Activated CD8-positive, alpha-beta memory T cell treated with anti-CD3 and anti-CD28 coated beads for 36 hours (primary cell): ENCODE results near the gene KLF6. TPM values are rescaled to one million over a fixed set of nuclear protein-coding genes. Genes with fewer than 3 reads are reported as not detected.

Experiments used
- CTCF ChIA-PET: fragments of 350-600 bp; sonication (Branson Sonifier 250); formaldehyde crosslinking; loops from one replicate; lab custom pipeline; 2021; ENCODE audit warnings: antibody characterized with exemption; lab: Charles Lee
- POLR2A ChIA-PET: fragments of 350-600 bp; sonication (Branson Sonifier 250); formaldehyde crosslinking; loops from one replicate; lab custom pipeline; 2021; ENCODE audit warnings: antibody characterized with exemption; lab: Charles Lee
- total RNA-seq, 2 experiments: library from RNA; stranded (reverse); gene quantifications; one replicate each; pipeline ENCODE4 v1.2.3, GENCODE V29; 2021

The KLF6 gene
- total RNA-seq, 2 experiments from 2014 or later: 124 to 128 TPM

DNA sequence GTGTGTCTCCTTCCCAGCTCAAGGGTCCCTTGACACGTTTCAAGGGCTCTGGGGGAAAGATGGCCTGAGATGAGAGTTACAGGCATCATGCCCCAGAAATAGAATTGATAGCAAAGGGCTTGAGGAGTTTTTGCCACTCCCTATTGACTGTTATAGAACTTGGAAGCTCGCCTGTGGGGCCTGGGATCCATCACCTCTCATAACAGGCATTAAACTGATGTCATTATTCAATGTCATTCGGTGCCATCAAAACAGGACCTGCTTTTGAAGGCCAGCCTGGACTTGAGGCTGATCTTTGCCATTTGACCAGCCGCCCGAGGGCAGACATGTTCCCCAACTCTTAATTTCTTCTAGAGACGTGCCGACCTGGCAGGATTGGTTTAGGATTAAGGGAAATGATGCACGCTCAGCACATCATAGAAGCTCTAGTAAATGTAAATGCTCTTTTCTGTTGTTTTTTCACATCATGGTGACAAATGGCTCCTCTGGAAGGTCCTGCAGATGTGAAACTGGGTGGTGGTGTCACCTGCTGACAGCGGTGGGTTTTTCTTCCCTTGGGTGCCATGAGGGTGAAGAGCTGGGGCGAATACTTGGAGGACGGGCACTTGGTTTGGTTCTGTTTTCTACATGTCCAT is 16.7 kb upstream of the KLF6 start:
- POLR2A ChIA-PET: interaction anchor here (0.6 to 5.7 kb wide), 3 partner anchors 17 to 231 kb away, joined by 3 to 48 read pairs (median 3); partner anchors contain the start of gene KLF6
- CTCF ChIA-PET: interaction anchor here (1.2 kb wide), 1 partner anchor 20 kb away, joined by 3 read pairs; no protein-coding TSS in a partner anchor

DNA sequence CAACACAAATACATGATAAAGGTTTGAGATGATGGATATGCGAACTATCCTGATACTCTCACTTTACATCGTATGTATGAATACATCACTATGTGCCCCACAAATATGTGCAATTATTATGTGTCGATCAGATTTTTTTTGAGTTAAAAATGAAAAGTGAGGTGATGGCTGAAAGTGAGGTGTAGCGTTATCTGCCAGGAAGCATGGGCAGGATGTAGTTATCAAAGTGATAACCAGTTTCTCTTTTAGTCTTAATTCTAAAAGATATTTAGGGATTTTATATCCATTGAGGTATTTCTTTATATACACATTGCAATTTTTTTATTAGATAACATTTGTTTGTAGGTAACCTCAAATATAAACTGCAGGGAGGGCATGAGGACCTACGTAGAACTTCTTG is 15.6 kb upstream of the KLF6 start:
- ChIA-PET POLR2A (interaction anchor here (1.3 to 5.7 kb wide), 2 partner anchors 10 to 16 kb away, joined by 3 to 48 read pairs; partner anchors contain the start of gene KLF6), CTCF (interaction anchor here (1.2 kb wide), 1 partner anchor 19 kb away, joined by 3 read pairs; no protein-coding TSS in a partner anchor)

DNA sequence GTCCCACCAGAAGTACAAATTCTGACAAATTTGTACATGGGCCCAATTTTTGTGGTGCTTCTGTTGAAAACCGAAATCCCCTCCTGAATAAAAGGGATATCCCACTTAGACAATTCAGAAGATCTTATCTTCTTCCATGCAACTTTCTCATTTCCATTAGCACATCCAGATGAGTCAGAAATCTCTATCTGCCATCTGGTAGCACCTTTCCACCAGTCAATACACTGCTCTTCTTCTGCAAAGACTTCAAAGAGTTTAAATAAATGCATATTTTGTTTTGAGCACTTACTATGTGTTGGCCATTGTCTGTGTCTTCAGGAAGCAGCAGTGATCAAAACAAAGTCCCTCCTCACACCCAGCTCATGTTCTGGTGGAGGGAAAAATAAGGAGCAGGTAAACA is 12.7 kb upstream of the KLF6 start:
- POLR2A ChIA-PET: interaction anchor here (5.7 kb wide), 1 partner anchor 13 kb away, joined by 48 read pairs; the partner anchor contains the start of gene KLF6
- CTCF ChIA-PET: no interaction called here

DNA sequence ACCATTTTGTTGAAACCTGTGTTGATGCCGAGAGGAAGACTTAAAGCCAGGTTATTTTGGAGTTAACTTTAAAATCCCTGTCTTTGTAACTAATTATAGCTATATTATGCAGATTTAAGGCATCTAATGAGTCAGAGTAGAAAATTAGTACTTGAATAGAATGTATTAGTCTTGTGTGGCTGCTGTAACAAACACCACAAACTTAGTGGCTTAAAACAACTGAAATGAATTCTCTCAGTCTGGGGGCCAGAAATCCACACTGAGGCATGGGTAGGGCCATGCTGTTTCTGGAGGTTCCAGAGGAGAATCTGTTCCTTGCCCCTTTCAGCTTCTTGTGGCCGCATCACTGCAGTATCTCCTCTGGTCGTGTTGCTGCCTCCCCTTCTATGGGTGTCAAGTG is 8.5 kb upstream of the KLF6 start:
- ChIA-PET POLR2A (interaction anchor here (1.3 to 3.2 kb wide), 2 partner anchors 8 to 11 kb away, joined by 4 to 18 read pairs; partner anchors contain the start of gene KLF6), CTCF (no interaction called here)

DNA sequence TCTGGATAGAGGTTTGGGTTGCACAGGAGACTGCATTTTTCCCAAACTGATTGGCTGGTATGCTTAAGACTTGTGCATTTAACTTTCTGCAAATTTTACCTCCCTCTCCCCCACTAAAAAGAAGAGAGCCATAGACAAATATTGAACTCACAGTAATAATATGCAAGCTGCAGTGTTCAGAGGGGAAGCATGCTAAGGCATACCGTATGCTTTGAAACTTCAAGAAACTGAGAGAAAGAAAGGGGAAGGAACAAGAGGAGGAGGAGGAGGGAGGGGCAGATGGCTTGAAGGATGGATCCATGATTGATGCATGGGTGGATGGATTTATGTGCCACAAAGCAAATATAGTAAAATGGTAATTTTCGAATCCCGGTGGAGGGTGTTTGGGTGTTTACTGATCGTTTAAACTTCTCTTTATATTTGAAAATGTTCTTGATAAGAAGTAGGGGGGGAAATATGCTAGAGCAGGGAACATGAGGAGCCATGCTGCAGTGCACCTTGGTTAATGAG is 7.8 kb upstream of the KLF6 start:
- ChIA-PET POLR2A (interaction anchor here (1.3 to 3.2 kb wide), 2 partner anchors 7 to 10 kb away, joined by 4 to 18 read pairs; partner anchors contain the start of gene KLF6), CTCF (no interaction called here)

DNA sequence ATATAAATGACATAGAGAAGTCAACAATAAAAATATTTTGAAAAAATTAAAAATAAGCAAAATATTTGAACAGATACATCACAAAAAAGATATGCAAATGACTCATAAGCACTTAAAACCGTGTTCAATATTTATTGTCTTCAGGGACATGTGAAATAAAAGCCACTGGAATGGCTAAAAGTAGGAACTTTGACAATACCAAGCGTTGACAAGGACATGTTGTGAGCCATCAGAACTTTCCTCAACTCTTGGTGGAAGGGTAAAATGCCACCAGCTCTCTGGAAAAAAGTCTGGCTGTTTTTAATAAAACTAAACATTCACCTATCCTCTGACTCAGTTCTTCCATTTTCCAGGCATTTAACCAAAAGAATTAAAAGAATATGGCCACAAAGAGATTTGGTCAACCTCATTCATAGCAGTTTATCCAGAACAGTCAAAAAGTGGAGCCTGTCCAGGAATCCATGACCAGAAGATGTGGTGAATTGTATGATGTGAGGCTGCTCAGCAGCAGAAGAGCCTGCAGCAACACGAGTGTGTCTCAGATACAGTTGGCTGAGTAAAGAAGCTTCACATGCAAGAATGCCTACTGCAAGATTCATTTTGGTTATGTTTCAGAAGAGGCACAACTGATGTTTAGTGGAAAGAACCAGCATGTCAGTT is 7.1 kb upstream of the KLF6 start:
- POLR2A ChIA-PET: no interaction called here
- CTCF ChIA-PET: interaction anchor here (0.6 kb wide), 1 partner anchor 55 kb away, joined by 3 read pairs; no protein-coding TSS in a partner anchor

DNA sequence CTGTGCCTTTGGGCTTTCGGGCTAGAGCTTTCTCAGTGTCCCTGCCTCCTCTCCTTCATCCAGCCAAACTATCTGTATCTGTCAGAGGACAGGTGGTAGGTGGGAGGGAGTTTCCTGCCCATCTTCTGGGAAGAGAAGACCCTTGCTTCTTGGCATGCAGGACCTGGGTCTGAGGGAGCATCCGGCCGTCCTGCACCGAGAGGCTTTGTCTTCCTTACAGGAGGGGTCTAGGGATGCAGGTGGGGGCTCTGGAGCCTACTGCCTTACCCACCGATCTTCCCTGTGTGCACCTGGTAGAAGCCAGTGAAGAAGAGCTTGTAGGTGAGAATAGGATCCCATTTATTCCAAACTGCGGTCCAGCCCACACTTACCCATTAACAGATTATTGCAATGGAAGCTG is 5.8 kb upstream of the KLF6 start:
- CTCF ChIA-PET: no interaction called here
- POLR2A ChIA-PET: no interaction called here

DNA sequence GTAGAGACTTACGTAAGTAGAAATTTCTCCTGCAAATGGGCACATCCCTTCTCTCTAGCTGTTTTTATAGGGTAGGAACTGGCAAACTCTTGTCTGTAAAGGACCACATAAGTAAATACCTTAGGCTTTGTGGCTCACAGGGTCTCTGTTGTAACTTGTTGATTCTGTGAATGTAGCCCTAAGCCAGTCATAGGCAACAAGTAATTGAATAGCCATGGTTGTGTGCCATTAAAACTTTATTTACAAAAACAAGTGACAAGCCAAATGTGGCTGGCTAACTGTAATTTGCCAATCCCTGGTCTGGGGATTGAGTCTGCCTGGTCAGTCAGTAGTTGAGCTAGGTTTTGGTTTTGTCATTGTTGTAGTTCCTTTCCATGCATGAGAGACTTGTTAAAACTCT is 5.3 kb upstream of the KLF6 start:
- POLR2A ChIA-PET: no interaction called here

DNA sequence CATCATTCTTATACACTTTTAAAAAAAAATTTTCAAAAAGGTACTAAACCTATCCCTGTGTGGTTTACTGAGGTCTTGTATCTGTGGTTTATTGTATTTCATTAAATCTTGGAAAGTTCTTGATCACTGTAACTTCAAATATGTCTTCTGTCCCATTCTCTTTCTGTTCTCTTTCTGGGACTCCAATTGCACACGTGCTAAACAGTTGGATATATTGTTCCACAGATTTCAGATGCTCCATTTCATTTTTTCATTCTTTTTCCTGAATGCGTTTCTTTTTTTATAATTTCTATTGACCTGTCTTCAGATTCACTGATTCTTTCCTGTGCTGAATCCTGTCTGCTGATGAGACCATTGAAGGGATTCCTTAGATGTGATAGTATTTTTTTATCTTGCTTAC is 4.6 kb upstream of the KLF6 start:
- CTCF ChIA-PET: no interaction called here
- POLR2A ChIA-PET: no interaction called here

More for the DNA sequence above, 5.3 kb upstream of the KLF6 start:
- CTCF ChIA-PET: no interaction called here

DNA sequence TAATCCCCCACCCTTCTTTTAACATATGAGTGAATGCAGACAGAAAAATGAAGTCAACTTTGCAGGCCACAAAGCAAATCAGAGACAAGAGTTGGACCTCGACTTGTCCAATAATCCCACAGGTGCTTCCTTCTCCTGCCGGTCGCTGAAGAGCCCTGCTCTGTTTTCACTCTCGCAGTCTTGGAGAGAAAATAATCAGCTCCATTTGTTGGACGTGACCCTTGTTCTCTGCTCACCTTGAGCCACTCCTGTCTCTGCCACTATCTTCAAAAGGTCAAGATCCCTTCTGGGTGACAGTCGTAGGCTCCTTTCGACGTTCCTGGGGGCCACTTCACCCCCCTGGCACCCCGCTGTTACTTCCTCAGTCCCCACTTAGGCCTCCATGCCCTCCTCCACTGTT is 2.8 kb upstream of the KLF6 start:
- POLR2A ChIA-PET: no interaction called here

DNA sequence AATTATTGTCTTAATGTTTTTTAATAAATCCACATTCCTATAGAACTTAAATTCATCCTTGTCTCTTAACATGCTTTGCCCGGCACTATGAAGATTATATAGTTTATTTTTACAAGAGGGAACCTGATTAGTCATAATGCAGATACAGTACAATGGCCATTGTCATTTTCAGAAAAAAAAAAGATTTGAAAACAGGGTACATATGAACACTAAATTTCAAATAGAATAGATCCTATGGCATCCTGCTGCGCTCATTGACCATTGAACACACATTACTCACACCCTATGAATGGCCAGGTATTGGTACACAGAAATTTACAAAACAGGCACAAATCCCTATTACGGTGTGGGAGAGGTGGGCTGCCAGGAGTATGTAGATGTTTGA is 2.0 kb upstream of the KLF6 start:
- POLR2A ChIA-PET: no interaction called here
- CTCF ChIA-PET: no interaction called here

More for the DNA sequence above, 2.8 kb upstream of the KLF6 start:
- CTCF ChIA-PET: no interaction called here

DNA sequence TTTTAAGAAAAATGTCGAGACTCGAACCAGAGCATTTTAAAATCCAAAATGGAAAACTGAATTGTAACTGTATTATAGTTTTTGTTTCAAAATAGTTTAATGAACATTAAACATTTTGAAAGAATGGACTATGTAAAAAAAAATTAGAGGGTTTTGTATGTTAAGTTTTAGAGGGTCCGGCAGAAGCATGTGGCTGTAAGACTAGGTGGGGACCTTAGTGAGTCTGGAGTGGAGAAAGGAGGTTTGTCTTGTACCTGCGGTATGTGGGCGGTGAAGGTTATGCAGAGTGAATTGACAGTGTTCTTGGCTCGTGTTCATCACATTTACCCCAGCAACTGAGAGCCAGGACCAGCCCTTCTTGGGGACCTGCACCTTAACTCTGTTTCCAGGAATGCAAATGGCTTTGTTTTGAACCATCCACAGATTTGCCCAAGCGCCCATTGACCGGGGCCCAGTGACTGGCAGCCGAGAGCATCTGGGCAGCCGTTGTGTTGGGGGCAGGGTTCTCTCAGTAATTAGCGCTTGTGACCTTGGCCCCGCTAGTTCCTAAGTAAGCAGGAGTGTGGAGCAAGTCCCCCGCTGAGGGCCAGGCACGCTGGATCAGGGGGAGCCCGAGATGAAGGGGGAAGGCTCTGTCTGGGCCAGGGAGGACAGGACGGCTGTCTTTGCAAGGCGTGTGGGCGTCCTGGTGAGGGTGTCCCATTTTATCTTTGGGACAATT is 1.4 kb upstream of the KLF6 start:
- POLR2A ChIA-PET: interaction anchor here (1.5 to 6.7 kb wide), 12 partner anchors 8 to 614 kb away, joined by 5 to 75 read pairs (median 18); partner anchors contain the start of gene PITRM1
- CTCF ChIA-PET: interaction anchor here (1.0 to 1.3 kb wide), 2 partner anchors 9 to 20 kb away, joined by 3 read pairs; no protein-coding TSS in a partner anchor

DNA sequence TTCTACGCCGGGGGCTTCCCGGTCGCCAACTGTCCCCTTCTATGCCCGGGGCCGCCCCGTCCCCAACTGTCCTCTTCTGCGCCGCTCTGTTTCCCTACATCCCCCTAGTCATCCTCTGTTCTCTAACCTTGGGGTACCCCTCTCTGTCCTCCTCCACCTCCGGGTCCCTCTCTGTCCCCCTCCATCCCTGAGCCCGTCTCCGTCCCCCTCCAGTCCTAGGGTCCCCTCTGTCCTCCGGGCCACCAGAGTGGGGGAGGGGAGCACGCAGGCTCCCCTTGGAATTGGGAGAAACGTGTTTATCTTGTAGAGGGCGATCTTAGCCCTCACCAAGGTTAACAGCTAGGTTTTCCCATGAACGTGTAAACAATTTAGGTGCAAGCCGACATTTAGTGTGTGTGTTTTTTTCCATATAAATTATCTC is 852 bp upstream of the KLF6 start:
- ChIA-PET POLR2A (interaction anchor here (0.5 to 6.7 kb wide), 26 partner anchors 8 to 1906 kb away, joined by 3 to 99 read pairs (median 10); partner anchors contain the start of gene PITRM1), CTCF (interaction anchor here (0.8 to 1.8 kb wide), 5 partner anchors 10 to 588 kb away, joined by 3 to 5 read pairs (median 4); no protein-coding TSS in a partner anchor)

DNA sequence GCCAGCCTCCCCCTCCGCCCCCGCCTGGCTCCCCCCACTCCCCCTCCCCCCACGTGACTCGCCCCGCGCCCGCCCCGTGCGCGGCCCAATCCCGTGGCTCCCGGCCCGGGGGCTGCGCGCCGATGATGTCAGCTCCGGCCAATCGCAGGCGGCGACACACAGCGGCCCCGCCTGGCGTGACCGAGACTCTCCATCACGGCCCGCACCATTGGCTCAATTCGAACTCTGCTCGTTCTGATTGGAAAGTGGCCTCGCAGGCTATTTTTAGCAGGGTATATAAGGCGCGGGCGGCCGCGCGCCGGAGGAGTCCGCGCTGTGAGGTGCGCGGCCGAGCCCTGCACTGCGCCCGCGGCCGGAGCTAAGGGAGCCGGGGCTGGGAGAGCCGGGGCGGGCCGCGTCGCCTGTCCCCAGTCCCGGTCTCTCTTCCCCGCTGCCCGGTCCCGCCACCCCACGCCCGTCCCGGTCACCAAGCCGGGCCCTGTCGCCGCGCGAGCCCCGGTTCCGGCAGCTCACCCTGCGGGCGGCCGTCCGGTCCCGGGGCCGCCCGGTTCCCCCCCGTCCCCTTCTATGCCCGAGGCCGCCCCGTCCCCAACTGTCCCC is 342 bp upstream of the KLF6 start:
- CTCF ChIA-PET: interaction anchor here (0.7 to 1.8 kb wide), 8 partner anchors 10 to 587 kb away, joined by 3 to 5 read pairs (median 4); no protein-coding TSS in a partner anchor
- POLR2A ChIA-PET: interaction anchor here (0.5 to 6.7 kb wide), 34 partner anchors 8 to 1907 kb away, joined by 3 to 99 read pairs (median 6); partner anchors contain the start of gene PITRM1

DNA sequence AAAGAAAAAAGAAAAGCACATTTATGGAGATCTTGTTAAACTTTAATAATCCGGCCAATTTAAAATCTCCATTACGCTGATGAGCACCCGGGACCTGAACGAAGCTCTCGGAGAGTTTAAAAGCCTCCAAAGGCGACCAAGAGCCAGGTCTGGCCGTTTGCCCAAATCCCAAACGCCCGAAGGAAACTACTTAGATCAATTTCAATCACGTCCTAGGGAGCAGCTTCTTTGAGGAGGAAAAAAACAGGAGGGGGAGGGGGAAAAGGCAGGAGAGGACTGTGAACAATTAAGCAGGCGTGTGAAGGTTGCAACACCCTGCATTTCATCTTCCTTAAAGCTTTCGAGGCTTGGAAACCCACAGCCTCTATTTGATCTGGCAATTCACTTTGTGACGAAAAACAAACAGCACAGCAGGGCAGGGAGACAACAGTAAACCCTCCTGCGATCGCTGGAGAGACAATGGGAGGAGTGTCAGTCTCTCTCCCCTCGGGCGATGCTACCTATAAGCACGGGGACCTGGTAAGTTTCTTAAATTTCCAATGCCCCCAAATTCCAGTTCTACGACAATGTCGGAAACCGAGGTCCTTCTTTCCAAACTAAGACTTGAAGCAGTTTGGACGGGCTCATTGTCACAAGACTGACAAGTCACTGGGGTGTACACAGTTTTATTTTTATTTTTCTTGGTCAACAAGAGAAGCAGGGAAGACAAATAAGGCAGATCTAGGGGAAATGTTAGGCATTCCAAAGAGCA is 1.2 kb downstream of the KLF6 start:
- ChIA-PET POLR2A (interaction anchor here (0.7 to 6.7 kb wide), 21 partner anchors 9 to 809 kb away, joined by 3 to 99 read pairs (median 10); partner anchors contain the start of gene PITRM1), CTCF (interaction anchor here (1.4 to 1.6 kb wide), 4 partner anchors 12 to 586 kb away, joined by 3 to 4 read pairs (median 4); no protein-coding TSS in a partner anchor)

DNA sequence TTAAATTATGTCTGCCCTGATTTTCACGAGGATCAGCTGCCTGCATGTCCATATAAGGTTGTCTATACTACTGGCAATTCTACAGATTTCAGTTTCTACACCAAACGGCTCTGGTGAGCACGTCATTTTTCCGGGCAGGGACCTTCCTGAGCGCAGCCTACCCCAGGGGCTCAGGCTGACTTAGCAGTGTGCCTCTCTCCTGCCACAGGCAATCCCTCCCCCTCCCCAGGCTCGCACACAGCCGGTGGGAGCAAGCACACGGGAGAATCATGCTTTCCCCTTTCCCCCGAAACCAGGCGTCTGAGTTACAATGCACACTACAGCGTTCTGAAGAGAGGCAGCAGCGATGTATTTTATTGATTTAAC is 1.7 kb downstream of the KLF6 start:
- ChIA-PET CTCF (interaction anchor here (1.5 to 2.2 kb wide), 4 partner anchors 18 to 586 kb away, joined by 3 to 12 read pairs (median 4); no protein-coding TSS in a partner anchor), POLR2A (interaction anchor here (0.7 to 6.7 kb wide), 19 partner anchors 8 to 810 kb away, joined by 3 to 99 read pairs (median 4); partner anchors contain the start of gene PITRM1)
